Lower leg skin (tissue), 4 donors: ENCODE data around the gene BICDL2. TPM values are rescaled to one million over a fixed set of nuclear protein-coding genes. Genes with fewer than 3 reads are reported as not detected.

Experiments
- DNase-seq, 2 donors: peaks; one replicate each; pipeline ENCODE4 v3.0.0-alpha.2; 2019; ENCODE audit warnings: low spot score in 2 of 2
- H3K4me3 ChIP-seq: fragments of 200-600 bp; sonication (generic); 2 replicates; pipeline ENCODE4 v1.5.1; 2017; ENCODE audit warnings: mild to moderate bottlenecking, low read depth; ENCODE audit not compliant: poor library complexity, severe bottlenecking
- CTCF ChIP-seq, 3 donors: fragments of 450-650 bp; IDR thresholded peaks; one replicate each; pipeline ENCODE4 v1.5.1; 2016; ENCODE audit warnings: antibody characterized with exemption in 3 of 3, mild to moderate bottlenecking in 3 of 3, moderate library complexity in 2 of 3
- POLR2A ChIP-seq, 2 donors: fragments of 450-650 bp; IDR thresholded peaks; one replicate each; pipeline ENCODE4 v1.6.1; 2016 to 2017; ENCODE audit warnings: antibody characterized with exemption in 2 of 2, mild to moderate bottlenecking in 1 of 2, moderate library complexity in 1 of 2
- WGBS, 2 donors: methylation state at CpG; one replicate each; pipeline ENCODE4 v1.1.5; 2018; 5-methylcytosine and 5-hydroxymethylcytosine counted together
- intact Hi-C: fragments of 100-400 bp; cut with DNase I; formaldehyde crosslinking; loops from one replicate; pipeline ENCODE4 v1.15.0; 2023; ENCODE audit warnings: low total_unique reads
- total RNA-seq, 4 donors: library from RNA; depleted of rRNA; stranded (reverse); fragments of >200 nt; gene quantifications; one replicate each; pipeline ENCODE4 v1.1.0, GENCODE V29; 2016

Gene BICDL2
- total RNA-seq, 4 donors from 2014 or later = 87.2 to 115 (median 106) TPM

- no peak for DNase-seq
- intact Hi-C loops = no loop called here
- WGBS, 2 donors = 63 to 71% methylated on average over 12 of the region's 12 CpGs
- no peak overlapping the region for H3K4me3 ChIP-seq
- TF ChIP-seq POLR2A (IDR thresholded peaks at IDR 0.05) = no peak
- no peak for TF ChIP-seq CTCF (IDR thresholded peaks at IDR 0.05)
These were observed 22.6 kb downstream of the BICDL2 start for GRCh38 chr16:3013998-3014690.

- intact Hi-C loops = no loop called here
- DNase-seq = no peak
- TF ChIP-seq CTCF (IDR thresholded peaks at IDR 0.05) = no peak
- no peak for TF ChIP-seq POLR2A (IDR thresholded peaks at IDR 0.05)
- 36 to 64% methylated on average over 20 to 25 of the region's 27 CpGs for WGBS, 2 donors
- H3K4me3 ChIP-seq = no peak overlapping the region
These were observed 23.2 kb downstream of the BICDL2 start for GRCh38 chr16:3013491-3013951.

- TF ChIP-seq POLR2A (IDR thresholded peaks at IDR 0.05) (no peak), CTCF (IDR thresholded peaks at IDR 0.05) (no peak)
- 22 to 33% methylated on average over 22 to 26 of the region's 27 CpGs for WGBS, 2 donors
- H3K4me3 ChIP-seq = no peak within 1 kb of the TSS
- no peak for DNase-seq
- intact Hi-C loops = no loop called here
These were observed 23.8 kb downstream of the BICDL2 start, which contains the start of gene CLDN9 for GRCh38 chr16:3012828-3013420. Gene CLDN9, plus strand, starts transcription at chr16:3012923. Its CDS starts 440 bp downstream, at chr16:3013363.

- H3K4me3 ChIP-seq = no peak overlapping the region
- 10 to 11% methylated on average over 19 of the region's 19 CpGs for WGBS, 2 donors
- no peak for DNase-seq
- TF ChIP-seq POLR2A (IDR thresholded peaks at IDR 0.05) (no peak), CTCF (IDR thresholded peaks at IDR 0.05) (no peak)
- intact Hi-C loops = no loop called here
These were observed 24.5 kb downstream of the BICDL2 start for GRCh38 chr16:3012246-3012645.

- intact Hi-C loops = no loop called here
- DNase-seq = no peak
- TF ChIP-seq POLR2A (IDR thresholded peaks at IDR 0.05) (no peak), CTCF (IDR thresholded peaks at IDR 0.05) (no peak)
- WGBS, 2 donors = 91 to 97% methylated on average over 8 of the region's 8 CpGs
- H3K4me3 ChIP-seq = no peak overlapping the region
These were observed 26.2 kb downstream of the BICDL2 start for GRCh38 chr16:3010510-3010909.
